Activated CD4-positive, alpha-beta T cell treated with anti-CD3 and anti-CD28 coated beads, Interleukin-2, Interleukin-4, amounts not matched to agents 100 ng/mL and 50 ng/mL, durations not matched to agents 16 hours and 8 hours (primary cell): ENCODE measurements around the gene ACTR2.
"Not testable (repeated sequence)": the region's sequence is repeated elsewhere in the genome, so short reads cannot be mapped to it uniquely, and the experiment has no call there.

Experiments
- DNase-seq: peaks from one replicate; pipeline ENCODE4 v3.0.0-alpha.2; 2020; ENCODE audit warnings: low spot score

Gene ACTR2

GRCh38 chr2:65231121-65231520 is 3.5 kb downstream of the ACTR2 start:
- no peak for DNase-seq

- DNase-seq, result peak; percentile 55
These were observed 4.4 kb downstream of the ACTR2 start for GRCh38 chr2:65231892-65232477.

GRCh38 chr2:65232636-65233035 is 5.0 kb downstream of the ACTR2 start:
- DNase-seq, result peak; percentile 55

GRCh38 chr2:65240657-65241056 is 13.0 kb downstream of the ACTR2 start:
- DNase-seq, result no peak

- not testable (repeated sequence) for DNase-seq
These were observed 16.8 kb downstream of the ACTR2 start for GRCh38 chr2:65244452-65244851.

- no peak for DNase-seq
These were observed 25.0 kb downstream of the ACTR2 start for GRCh38 chr2:65252640-65253039.

- no peak for DNase-seq
These were observed 27.7 kb downstream of the ACTR2 start for GRCh38 chr2:65255356-65255755.

- no peak for DNase-seq
These were observed 28.4 kb downstream of the ACTR2 start for GRCh38 chr2:65256054-65256453.

GRCh38 chr2:65257866-65258265 is 30.2 kb downstream of the ACTR2 start:
- DNase-seq, result not testable (repeated sequence)

GRCh38 chr2:65261676-65262075 is 34.0 kb downstream of the ACTR2 start:
- DNase-seq, result no peak

GRCh38 chr2:65263262-65263661 is 35.6 kb downstream of the ACTR2 start:
- DNase-seq, result no peak

- DNase-seq, result no peak
These were observed 36.4 kb downstream of the ACTR2 start for GRCh38 chr2:65263986-65264385.

GRCh38 chr2:65264821-65265670 is 37.4 kb downstream of the ACTR2 start:
- peak; percentile 27 for DNase-seq

- DNase-seq, result no peak
These were observed 38.0 kb downstream of the ACTR2 start for GRCh38 chr2:65265671-65266045.

- no peak for DNase-seq
These were observed 39.4 kb downstream of the ACTR2 start for GRCh38 chr2:65267008-65267407.

- no peak for DNase-seq
These were observed 41.3 kb downstream of the ACTR2 start for GRCh38 chr2:65268957-65269356.

GRCh38 chr2:65273344-65273743 is 45.7 kb downstream of the ACTR2 start:
- no peak for DNase-seq

- no peak for DNase-seq
These were observed 47.7 kb downstream of the ACTR2 start for GRCh38 chr2:65275141-65275915.

GRCh38 chr2:65276609-65277008 is 49.0 kb downstream of the ACTR2 start:
- DNase-seq, result no peak

- no peak for DNase-seq
These were observed 49.5 kb downstream of the ACTR2 start for GRCh38 chr2:65277118-65277517.

GRCh38 chr2:65277791-65278483 is 50.3 kb downstream of the ACTR2 start:
- peak; percentile 14 for DNase-seq

GRCh38 chr2:65278531-65278981 is 50.9 kb downstream of the ACTR2 start:
- no peak for DNase-seq
